ENCODE data around the gene NFATC2. TPM values are rescaled to one million over a fixed set of nuclear protein-coding genes. Genes with fewer than 3 reads are reported as not detected.

NFATC2 gene
- total RNA-seq, 2 experiments from 2014 or later: 32.5 to 33.2 TPM

- Mint-ChIP-seq H3K36me3 (ENCODE audit: low read depth) (no peaks in the 10 kb centered on the region), H3K4me1 (ENCODE audit: low read depth) (no peaks in the 10 kb centered on the region), H3K27ac (no peak overlapping the region), H3K27me3 (no peaks in the 10 kb centered on the region), H3K4me3 (no peak overlapping the region), H3K9me3 (no peaks in the 10 kb centered on the region)
- no peaks in the 10 kb centered on the region for H3K36me3 ChIP-seq (ENCODE audit: insufficient read depth, low read length)
- intact Hi-C loops (cut with DNase I, micrococcal nuclease): no loop called here
- peaks cover 2% of the 10 kb centered on the region for H3K4me1 ChIP-seq (ENCODE audit: insufficient read depth, low read length)
- TF ChIP-seq, protein P1, sequence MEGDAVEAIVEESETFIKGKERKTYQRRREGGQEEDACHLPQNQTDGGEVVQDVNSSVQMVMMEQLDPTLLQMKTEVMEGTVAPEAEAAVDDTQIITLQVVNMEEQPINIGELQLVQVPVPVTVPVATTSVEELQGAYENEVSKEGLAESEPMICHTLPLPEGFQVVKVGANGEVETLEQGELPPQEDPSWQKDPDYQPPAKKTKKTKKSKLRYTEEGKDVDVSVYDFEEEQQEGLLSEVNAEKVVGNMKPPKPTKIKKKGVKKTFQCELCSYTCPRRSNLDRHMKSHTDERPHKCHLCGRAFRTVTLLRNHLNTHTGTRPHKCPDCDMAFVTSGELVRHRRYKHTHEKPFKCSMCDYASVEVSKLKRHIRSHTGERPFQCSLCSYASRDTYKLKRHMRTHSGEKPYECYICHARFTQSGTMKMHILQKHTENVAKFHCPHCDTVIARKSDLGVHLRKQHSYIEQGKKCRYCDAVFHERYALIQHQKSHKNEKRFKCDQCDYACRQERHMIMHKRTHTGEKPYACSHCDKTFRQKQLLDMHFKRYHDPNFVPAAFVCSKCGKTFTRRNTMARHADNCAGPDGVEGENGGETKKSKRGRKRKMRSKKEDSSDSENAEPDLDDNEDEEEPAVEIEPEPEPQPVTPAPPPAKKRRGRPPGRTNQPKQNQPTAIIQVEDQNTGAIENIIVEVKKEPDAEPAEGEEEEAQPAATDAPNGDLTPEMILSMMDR (IDR thresholded peaks at IDR 0.05): no peak
- ChIA-PET POLR2A (no interaction called here), CTCF (no interaction called here)
- DNase-seq (no peak), ATAC-seq (ENCODE audit: poor library complexity) (no peak)
- H3K27ac ChIP-seq (ENCODE audit: low read depth in 1 of 2, low read length in 2 of 2): no peak overlapping the region
- H3K9me3 ChIP-seq (ENCODE audit: control insufficient read depth in 1 of 2, insufficient read depth in 1 of 2, low read length in 2 of 2): no peaks in the 10 kb centered on the region
- no peak overlapping the region for H3K4me3 ChIP-seq (ENCODE audit: low read length)
- no peaks in the 10 kb centered on the region for H3K27me3 ChIP-seq (ENCODE audit: control insufficient read depth in 1 of 2, insufficient read depth in 2 of 2, low read length in 2 of 2)
Measured at GRCh38 chr20:51352791-51353190, 189.7 kb downstream of the NFATC2 start.

DNA sequence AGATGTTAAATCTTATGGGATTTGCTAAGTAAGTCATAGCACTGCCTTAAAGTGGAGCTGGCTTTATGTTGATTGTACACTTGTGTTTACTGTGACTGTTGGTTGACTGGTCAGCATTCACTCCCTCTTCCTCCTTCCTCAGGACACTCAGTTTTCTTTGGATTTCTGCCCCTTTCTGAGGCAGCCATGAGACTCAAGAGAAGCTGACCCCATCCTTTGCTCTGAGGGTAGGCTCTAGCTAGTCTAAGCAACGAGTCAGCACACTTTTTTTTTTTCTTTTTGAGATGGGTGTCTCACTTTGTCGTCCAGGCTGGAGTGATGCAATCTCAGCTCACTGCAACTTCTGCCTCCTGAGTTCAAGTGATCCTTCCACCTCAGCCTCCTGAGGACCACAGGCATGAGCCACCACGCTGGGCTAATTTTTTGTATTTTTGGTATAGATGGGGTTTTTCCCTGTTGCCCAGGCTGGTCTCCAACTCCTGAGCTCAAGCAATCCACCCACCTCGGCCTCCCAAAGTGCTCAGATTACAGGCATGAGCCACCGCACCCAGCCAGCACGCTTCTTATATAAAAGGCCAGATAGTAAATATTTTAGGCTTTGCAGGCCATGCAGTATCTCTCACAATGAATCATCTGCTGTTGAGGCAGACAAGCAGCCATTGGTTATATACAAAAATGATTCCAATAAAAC, 191.4 kb downstream of the NFATC2 start:
- TF ChIP-seq, protein P1 (IDR thresholded peaks at IDR 0.05): no peak
- ChIA-PET POLR2A (no interaction called here), CTCF (interaction anchor here (0.9 kb wide), 1 partner anchor 26 kb away, joined by 3 read pairs; no protein-coding TSS in a partner anchor)
- no peaks in the 10 kb centered on the region for H3K9me3 Mint-ChIP-seq
- Histone ChIP-seq H3K4me1 (ENCODE audit: insufficient read depth, low read length) (peaks cover 2% of the 10 kb centered on the region), H3K27me3 (ENCODE audit: control insufficient read depth in 1 of 2, insufficient read depth in 2 of 2, low read length in 2 of 2) (no peaks in the 10 kb centered on the region), H3K4me3 (ENCODE audit: low read length) (no peak overlapping the region), H3K9me3 (ENCODE audit: control insufficient read depth in 1 of 2, insufficient read depth in 1 of 2, low read length in 2 of 2) (no peaks in the 10 kb centered on the region), H3K36me3 (ENCODE audit: insufficient read depth, low read length) (no peaks in the 10 kb centered on the region), H3K27ac (ENCODE audit: low read depth in 1 of 2, low read length in 2 of 2) (no peak overlapping the region)
- DNase-seq (no peak), ATAC-seq (ENCODE audit: poor library complexity) (no peak)
- no peaks in the 10 kb centered on the region for H3K36me3 Mint-ChIP-seq (ENCODE audit: low read depth)
- intact Hi-C loops (cut with DNase I, micrococcal nuclease): no loop called here
- no peak overlapping the region for H3K4me3 Mint-ChIP-seq
- H3K27ac Mint-ChIP-seq: no peak overlapping the region
- no peaks in the 10 kb centered on the region for H3K27me3 Mint-ChIP-seq
- H3K4me1 Mint-ChIP-seq (ENCODE audit: low read depth): no peaks in the 10 kb centered on the region

DNA sequence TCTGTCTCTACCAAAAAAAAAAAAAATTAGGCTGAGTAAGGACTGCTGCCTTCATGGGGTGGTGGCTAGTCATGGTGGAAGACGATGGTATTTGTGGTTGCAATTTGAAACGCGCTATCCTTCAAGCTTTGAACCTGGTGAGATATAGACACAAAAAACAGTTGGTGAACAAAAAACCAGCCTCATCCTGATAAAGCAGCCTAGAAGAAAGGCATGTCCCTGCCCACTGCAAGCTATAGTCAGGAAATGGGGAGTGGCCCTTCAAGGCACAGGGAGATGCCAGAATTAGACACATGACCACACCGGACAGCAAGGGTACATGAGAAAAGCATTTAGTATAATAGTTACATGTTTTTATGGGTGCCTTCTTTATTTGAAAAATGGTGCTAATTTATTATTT, 193.6 kb downstream of the NFATC2 start:
- TF ChIP-seq, protein P1 (IDR thresholded peaks at IDR 0.05): no peak
- H3K4me1 Mint-ChIP-seq (ENCODE audit: low read depth): no peaks in the 10 kb centered on the region
- POLR2A ChIA-PET: no interaction called here
- CTCF ChIA-PET: no interaction called here
- no peak overlapping the region for H3K27ac Mint-ChIP-seq
- intact Hi-C loops (cut with DNase I, micrococcal nuclease): no loop called here
- DNase-seq (no peak), ATAC-seq (ENCODE audit: poor library complexity) (no peak)
- Histone ChIP-seq H3K9me3 (ENCODE audit: control insufficient read depth in 1 of 2, insufficient read depth in 1 of 2, low read length in 2 of 2) (no peaks in the 10 kb centered on the region), H3K27me3 (ENCODE audit: control insufficient read depth in 1 of 2, insufficient read depth in 2 of 2, low read length in 2 of 2) (no peaks in the 10 kb centered on the region), H3K4me3 (ENCODE audit: low read length) (no peak overlapping the region), H3K36me3 (ENCODE audit: insufficient read depth, low read length) (no peaks in the 10 kb centered on the region), H3K27ac (ENCODE audit: low read depth in 1 of 2, low read length in 2 of 2) (no peak overlapping the region), H3K4me1 (ENCODE audit: insufficient read depth, low read length) (no peaks in the 10 kb centered on the region)
- peaks cover 1% of the 10 kb centered on the region for H3K36me3 Mint-ChIP-seq (ENCODE audit: low read depth)
- peaks cover under 1% of the 10 kb centered on the region for H3K9me3 Mint-ChIP-seq
- H3K4me3 Mint-ChIP-seq: no peak overlapping the region
- no peaks in the 10 kb centered on the region for H3K27me3 Mint-ChIP-seq
